HG03457 (cell line): ENCODE results near the gene CLEC18B.
"Not testable (repeated sequence)": the region's sequence is repeated elsewhere in the genome, so short reads cannot be mapped to it uniquely, and the experiment has no call there.

Experiments used
- ATAC-seq: cut with Tn5 transposase; IDR thresholded peaks from one replicate; pipeline ENCODE4 v1.9.1; 2021; ENCODE audit warnings: moderate number of reproducible peaks; ENCODE audit not compliant: unreplicated experiment

Gene CLEC18B

DNA sequence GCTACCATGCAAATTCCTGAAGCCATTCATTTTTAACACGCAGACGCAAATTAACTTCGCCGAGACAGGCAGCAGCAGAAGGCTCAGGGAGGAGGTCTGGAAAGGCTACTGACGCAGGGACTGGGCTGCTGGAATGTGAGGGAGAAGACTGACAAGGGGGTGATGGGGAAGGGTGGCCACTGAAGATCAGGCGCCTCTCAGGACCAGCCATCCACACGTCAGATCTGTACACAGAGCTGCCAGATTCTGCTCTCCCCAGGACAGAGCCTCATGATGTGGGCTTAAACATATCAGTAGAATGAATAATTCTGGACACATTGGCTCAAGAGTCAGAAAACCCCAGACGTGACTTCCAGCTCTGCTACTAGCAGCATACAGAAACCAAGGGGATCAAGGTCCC lies 25.6 kb upstream of the CLEC18B start:
- ATAC-seq: no peak

DNA sequence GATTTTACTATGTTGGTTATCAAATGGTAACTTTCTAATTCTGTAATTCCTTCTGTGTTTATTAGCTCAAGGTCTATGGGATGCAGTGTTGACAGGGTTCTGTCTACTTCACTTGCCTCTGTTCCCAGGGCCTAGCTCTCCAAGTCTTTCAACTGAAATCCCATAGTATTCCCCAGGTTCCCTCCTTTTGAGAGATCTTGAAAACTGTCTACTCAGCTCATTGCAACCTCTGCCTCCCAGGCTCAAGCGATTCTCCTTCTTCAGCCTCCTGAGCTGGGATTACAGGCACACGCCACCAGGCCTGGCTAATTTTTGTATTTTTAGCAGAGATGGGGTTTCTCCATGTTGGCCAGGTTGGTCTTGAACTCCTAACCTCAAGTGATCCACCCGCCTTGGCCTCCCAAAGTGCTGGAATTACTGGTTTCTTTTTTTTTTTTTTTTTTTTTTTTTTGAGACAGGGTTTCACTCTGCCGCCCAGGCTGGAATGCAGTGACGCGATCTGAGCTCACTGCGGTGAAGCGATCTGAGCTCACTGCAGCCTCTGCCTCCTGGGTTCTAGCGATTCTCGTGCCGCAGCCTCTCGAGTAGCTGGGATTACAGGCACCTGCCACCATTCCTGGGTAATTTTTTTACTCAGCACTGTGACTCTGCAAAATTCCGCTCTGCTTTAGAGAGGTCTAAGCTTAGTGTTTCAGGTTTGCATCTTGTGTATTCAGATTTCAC lies 22.5 kb upstream of the CLEC18B start:
- ATAC-seq: not testable (repeated sequence)

DNA sequence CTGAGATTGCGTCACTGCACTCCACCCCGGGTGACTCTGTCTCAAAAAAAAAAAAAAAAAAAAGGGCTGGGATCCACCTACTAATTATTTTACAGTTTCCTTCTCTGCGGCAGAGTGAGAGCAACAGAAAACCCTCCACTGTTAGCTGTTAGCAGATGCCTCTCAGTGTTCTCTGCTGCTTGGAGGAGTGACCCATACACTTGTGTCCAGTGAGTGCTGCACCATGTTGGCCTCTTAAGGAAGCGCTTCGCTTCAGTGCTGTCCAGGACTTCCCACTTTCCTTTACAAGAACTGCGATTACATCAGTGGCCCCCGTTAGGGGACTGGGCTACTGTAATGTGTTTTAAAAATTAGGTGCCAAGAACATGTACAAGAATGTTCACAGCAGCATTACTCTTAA lies 18.4 kb upstream of the CLEC18B start:
- no peak for ATAC-seq

DNA sequence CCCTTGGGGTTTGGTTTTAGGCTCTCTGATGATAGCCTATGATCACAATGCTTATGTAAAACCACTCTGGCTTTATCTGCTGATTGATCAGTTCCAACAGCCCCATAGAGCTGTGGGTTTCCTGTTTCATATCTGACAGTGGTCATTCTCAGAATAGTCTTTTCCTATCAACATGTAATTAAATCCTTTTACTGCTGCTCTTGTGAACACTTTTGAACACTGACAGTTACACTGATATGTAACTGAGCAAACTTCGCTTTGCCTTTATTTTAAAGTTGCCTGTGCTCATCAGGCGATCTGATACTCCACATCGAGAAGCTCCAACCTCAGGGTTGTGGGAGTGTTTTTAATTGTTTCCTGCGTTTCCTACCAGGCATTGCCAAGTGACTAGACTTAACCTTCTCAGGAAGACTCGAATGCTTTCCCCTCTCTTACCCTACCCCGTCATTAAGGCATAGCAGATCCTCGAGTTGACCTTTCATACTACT lies 17.3 kb upstream of the CLEC18B start:
- no peak for ATAC-seq

DNA sequence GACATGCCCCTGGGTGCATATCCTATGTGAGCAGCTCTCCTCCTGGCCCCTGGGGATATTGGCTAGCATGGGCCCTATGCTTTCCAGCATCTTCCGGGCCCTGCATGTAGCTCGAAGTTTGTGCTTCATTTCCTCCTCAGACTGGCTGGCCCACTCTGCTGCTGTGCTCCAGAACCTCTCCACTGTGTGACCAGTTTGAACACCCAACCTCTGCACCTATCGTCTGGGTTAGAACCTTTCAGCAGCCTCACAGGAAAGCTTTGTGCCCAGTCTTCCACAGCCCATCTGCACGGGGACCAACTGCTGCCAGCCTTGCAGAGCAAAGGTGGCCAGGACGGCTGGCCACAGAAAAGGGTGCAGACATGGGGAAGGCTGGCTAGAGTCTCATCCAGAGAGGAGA lies 10.2 kb upstream of the CLEC18B start:
- no peak for ATAC-seq

DNA sequence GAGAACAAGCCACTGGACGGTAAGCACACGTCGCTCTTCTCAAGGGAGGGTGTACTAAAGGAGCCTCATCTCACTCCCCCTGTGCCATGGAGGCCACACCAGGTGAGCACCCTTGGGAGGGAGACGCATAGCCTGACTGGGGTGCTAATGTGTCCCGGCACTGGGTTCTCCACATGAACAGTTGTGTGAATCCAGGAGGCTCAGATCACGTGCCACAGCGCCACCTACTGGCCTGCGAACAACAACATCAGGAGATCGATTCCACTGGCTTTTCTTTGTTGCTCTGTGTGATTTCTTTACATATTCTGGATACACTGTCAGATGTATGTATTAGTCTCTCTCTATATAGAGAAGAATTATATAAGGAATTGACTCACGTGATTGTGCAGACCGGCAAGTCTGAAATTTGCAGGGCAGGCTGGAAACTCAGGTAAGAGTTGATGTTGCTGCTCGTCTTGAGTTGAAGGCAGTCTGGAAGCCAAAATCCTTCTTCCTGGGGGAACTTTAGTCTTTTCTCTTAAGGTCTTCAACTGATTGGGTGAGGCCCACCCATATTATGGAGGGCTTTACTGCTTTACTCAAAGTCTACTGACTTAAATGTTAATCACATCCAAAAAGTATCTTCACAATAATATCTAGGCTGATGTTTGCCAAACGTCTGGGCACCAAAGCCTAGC lies 8.9 kb upstream of the CLEC18B start:
- ATAC-seq: not testable (repeated sequence)

DNA sequence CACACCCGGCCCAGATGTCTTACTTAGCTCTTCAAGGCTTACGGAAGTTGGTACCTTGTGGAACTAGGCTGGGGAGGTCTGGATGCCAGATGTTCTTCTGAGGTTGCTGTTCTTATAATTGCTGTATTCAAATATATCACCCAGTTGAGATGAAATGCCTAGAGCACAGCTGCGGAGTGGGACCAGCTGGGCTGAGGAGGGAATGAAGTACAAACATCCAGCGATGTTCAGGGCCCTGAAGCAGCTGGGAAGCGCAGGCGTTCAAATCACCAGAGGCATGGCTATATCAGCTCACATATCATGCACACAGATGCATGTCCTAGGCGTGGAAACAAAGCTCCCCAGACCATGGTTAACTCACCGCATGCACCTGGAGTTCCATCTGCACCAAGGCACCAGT lies 7.2 kb upstream of the CLEC18B start:
- ATAC-seq: not testable (repeated sequence)

DNA sequence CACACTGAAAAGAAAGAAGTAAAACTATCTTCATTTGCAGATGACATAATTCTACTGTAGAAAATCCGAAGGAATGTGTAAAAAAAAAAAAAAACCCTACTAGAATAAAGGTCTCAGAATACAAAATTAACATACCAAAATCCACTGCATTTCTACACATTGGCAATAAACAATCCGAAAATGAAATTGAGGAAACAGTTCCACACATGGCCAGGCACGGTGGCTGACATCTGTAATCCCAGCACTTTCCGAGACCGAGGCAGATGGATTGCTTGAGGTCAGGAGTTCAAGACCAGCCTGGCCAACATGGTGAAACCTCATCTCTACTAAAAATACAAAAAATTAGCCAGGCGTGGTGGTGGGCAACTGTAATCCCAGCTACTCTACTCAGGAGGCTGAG lies 4.5 kb upstream of the CLEC18B start:
- not testable (repeated sequence) for ATAC-seq

DNA sequence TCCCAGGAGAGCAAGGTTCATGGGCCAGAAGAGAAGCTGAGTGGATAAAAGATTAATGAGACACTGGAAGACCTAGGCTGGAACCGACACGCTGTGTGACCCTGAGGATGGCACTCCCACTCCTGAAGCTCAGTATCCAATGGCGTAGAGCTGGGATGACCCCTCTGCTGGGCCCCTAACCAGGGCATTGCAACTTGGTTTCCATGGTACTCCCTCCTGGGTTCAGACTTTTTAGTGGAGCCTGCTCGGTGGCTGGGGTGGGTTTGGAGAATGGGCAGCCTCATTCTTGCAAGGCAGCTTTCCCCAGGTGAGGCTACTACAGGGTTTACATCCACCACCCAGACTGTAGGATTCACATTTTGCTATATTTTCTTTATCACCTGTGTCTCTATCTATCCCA lies 2.4 kb upstream of the CLEC18B start:
- not testable (repeated sequence) for ATAC-seq

DNA sequence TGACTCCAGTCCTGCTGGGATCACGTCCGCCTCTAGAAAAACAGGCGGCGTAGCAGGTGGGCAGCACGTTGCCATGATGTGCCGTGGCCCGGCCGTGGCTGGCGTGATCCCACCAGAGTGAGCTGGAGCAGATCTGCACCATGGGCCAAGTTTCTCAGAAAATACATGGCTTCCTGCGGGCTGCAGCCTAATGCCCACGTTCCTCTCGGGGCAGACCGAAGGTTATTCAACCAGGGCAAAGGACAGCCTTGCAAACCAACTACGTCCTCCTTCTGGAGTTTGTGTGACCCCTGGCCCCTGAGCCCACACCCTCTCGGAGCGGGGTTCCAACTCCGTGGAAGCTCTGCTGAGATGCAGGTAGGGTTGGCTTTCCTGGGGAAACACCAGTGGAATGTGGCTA lies 808 bp upstream of the CLEC18B start:
- ATAC-seq: not testable (repeated sequence)

DNA sequence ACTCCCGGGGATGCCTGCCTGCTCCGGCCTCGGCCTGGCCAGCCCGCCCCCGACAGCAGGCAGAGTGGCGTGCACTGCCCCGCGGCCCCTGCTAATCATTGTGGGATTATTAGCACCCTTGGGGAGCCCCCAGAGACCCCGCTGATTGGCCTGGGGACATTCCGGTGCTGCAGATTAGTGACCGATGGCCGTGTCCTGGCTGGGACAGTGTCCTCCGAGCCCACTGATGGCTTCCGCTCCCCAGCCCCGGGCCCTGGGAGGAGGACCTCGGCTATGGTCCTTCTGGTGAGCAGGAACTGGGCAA lies 156 bp upstream of the CLEC18B start:
- ATAC-seq: not testable (repeated sequence)

DNA sequence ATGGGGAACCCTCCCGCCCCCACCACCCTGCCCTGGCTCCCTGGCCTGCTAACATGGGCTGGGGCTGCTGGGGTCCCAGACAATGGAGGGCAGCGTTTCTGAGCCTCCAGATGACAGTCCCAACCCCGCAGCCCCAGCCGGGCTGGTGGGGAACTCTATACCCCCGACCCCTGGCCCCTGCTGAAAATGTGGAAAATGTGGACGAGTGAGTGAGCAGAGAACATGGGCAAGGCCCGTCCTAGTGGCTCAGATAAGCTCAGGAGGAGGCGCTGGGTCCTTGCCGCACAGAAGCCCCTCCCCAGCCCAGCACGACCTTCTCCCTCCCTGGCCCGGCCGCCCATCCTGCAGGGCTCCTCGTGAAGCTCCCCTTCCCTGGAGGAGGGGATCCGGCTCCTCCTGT lies 1.5 kb downstream of the CLEC18B start:
- ATAC-seq: not testable (repeated sequence)

DNA sequence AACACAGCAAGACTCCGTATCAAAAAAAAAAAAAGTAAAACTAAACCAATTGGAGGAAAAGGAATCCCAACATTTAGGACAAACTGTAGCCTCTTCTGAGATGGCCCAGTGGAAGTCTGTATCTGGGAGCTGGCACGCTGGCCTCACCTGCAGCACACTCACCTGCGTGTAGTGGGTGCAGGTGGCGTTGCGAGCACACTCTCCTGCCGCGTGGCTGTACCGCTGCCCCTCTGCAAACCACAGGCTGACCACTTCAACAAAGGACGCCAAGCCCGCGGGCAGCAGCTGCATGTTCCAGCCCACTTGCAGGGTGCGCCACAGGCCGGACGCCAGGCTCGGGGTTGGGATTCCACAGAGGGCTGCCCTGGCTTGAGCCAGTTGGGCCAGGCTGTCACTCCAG lies 3.4 kb downstream of the CLEC18B start:
- ATAC-seq: not testable (repeated sequence)

DNA sequence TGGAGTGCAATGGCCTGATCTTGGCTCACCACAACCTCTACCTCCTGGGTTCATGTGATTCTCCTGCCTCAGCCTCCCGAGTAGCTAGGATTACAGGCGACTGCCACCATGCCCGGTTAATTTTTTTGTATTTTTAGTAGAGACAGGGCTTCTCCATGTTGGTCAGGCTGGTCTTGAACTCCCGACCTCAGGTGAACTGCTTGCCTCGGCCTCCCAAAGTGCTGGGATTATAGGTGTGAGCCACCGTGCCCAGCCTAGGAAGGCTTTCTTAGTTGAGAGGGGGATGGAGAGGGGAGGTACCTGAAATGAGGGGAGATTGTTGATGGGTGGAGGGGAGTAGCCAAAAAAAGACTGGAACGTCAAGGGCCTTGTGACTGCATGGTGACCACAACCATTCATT lies 7.4 kb downstream of the CLEC18B start:
- not testable (repeated sequence) for ATAC-seq

DNA sequence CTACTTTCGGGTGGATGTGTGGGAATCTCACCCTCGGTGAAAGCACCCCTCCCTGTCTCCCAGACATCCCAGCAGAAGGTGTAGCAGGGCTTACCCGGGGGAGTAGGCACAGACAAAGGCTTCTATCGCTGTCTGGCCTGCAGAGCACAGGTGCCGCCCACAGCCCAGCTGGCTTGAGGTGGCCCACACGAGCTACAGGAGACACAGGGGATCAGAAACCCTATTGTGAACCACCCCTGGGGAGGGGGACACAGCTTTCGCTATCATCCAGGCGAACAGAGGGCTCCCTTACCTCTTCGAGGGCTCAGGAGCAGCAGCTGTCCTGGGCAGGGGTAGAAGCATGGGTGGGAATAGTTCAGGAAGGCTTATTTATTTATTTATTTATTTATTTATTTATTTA lies 7.8 kb downstream of the CLEC18B start:
- ATAC-seq: not testable (repeated sequence)

DNA sequence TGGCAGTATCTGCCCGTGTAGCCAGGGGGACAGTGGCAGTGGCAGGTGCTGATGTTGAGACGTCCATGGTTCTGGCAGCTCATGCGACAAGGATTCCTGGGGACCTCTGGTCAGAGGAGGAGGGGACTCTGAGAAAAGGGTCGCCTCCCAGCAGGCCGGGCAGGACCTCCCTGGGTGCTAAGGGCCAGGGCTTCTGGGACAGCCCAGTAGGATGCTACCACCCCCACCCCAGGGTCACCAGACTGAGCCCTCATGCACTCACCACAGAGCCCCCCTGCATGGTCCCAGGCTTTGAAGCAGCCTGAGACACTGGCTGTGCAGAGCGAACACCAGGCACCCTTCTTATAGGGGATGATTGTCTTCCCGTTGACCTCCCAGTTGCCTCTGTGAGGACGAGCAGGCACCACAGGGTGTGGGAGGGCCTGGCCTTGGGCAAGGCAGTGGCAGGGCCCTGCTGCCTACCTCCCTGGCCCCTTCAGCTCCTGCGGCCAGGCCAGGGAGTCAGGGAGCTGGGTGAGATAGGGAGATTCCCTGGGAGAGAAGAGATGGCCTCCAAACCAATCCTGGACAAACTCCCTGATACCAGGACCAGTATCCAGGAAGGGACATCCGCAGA lies 8.4 kb downstream of the CLEC18B start:
- not testable (repeated sequence) for ATAC-seq

DNA sequence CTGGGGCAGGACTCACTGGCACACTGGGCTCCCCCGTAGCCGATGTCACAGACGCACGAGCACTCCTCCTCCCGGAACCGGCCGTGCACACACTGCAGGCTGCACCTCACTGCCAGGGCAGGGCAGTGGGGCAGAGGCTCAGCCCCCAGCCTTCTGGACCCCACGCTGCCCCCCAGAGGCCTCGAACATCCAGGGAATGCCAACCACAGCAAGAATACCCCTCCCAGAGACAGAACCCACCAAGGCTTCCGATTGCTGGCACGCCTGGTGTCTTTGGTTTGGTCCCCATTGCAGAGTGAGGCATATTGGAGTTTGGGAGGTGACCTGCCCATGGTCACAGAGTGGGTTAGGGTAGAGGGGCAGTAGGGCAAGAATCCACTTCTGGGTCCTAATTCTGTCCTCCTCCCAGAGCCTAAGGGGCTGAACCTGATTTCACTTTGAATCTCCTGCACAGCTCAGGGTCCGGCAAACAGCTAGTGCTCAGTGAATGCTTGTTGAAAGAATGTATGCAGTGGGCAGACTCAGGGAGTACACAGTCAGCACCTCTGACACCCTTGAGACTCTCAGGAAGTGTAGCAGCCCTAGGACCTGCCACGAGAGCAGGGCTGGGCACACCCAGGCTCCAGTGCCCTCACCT lies 9.0 kb downstream of the CLEC18B start:
- not testable (repeated sequence) for ATAC-seq

DNA sequence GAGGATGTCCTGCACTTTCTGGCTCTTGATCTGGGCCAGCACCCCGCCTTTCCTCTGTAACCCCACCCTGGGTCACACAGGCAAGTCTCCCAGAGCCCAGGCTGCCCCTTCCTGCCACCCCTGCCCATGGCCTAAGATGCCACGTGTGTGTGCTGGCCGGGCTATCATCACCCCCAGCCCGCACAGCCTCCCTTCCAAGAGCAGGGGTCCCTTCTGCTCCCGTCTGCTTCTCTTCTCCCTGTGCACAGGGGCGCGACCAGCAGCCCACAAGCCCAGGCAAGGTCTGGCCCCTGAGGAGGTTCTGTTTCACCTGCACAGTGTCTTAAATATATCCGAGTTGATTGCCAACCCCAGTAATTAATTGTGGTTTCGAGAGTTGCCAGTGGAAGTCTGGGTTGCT lies 10.3 kb downstream of the CLEC18B start:
- not testable (repeated sequence) for ATAC-seq

DNA sequence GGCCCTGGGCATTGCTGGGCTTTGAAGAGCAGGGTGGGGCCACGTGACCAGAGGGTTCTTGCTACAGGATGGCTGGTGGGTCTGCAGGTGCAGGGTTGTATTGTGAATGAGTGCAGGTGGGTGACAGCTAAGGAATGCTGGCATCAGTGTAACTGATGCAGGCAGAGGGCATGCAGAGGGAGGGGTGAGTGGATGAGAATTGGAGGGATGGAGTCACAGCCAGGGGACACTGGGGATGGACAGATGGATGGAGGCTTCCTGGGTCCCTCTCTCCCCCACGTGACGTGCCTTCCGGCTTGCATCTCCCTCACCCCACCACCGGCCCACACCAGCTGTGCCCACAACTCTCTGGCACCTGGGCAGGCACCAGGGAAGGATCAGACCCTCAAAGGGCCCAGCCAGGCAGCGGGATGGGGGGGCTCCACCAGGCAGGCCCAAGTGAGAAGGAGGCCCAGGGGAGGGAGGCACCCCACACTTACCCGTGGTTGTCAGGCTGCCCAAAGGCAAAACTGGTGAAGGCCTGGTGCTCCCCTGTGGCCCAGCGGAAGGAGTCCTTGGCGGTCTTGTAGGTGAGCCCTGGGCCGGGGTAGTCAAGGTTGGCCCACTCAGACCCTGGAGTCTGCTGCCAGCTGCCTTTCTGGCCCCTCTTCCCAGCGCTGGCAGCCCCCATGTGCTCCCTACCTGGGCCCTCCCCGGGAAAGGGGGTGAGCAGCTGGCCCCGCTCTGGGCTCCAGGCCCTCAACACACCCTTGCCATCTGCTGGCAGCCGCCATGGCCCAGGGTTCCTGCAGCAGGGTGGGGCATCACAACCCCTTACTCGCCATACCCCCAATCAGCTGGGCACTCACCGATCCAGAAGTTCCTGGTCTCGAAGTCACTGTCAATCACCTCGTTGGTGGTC lies 11.0 kb downstream of the CLEC18B start:
- not testable (repeated sequence) for ATAC-seq

DNA sequence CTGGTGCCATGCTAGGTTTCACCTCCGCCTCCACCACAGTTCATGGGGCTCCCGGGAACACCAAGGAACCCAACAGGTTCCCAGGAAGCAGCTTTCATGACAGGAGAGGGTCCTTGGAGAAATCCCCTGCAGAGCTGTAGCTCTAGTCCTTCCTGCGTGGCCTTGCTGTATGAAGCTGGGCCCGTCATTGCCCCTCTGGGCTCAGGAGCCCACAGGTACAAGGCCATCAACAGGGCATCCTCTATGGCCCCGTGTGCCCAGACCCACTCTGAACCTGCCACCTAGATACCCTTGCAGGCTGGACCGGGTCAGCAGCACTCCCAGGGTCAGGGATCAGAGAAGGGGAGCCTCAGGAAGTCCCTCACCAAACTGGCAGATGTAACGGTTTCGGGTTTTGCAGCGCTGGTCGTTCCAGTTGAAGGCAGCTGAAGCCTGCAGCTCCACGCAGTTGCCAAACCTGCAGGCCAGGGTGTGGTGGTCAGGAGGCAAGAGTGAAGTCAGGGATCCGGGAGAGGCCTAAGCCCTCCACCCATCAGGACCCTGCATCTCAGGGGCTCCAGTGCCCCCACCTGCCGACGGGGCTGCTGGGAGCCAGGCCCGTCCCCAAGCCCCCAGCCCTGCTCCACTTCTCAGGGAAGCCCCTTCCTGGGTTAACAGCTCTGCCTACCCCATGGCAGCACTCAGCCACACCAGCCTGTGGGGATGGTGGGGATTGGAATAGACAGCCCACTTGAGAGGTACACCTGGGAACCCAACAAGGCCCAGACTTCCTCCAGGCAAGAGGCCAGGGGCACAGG lies 11.9 kb downstream of the CLEC18B start:
- ATAC-seq: not testable (repeated sequence)
